SK-N-MC (cell line): ENCODE measurements around the gene LRMDA.

ENCODE experiments used
- EZH2 ChIP-seq: fragments of 200-600 bp; sonication (generic); IDR thresholded peaks from one replicate; pipeline ENCODE4 v1.6.1; 2017; ENCODE audit warnings: antibody characterized with exemption
- POLR2AphosphoS5 ChIP-seq: IDR thresholded peaks from 2 replicates; pipeline ENCODE4 v1.6.1; 2012; ENCODE audit warnings: mild to moderate bottlenecking, low read depth, low read length, borderline replicate concordance

DNA sequence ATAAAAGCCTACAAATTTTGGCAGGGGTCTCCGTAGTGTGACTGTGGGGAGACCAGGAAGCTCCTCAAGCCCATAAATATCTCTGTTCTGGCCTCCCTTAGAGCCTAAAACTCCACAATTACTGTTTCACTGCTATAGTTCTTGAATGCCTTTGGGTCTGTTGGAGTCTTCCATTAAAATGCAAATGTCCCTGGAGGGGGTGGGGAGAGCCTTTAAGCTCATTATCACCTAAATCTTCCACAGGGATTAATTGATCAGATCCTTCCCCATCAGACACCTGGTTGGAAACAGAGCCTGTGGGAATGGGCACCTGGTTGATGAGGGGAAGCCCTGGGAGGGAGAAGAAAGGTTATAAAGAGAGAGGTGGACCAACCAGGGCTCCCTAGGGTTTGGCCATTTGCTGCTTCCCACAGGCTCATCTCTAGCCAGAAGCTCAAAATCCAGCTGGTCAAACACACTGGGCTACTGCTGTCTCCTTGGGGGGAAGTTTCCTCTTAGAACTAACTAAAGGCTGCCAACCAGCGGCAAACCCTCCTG is 718.2 kb downstream of the LRMDA start:
- TF ChIP-seq EZH2 (no peak), POLR2AphosphoS5 (no peak)
